ENCODE data around the gene HLA-DQA2.
"Not testable (repeated sequence)": the region's sequence is repeated elsewhere in the genome, so short reads cannot be mapped to it uniquely, and the experiment has no call there.

HLA-DQA2 gene

GRCh38 chr6:32782923-32783322 is 41.7 kb downstream of the HLA-DQA2 start:
- not testable (repeated sequence) for DNase-seq

GRCh38 chr6:32785781-32786533 is 44.8 kb downstream of the HLA-DQA2 start:
- no peak for DNase-seq

GRCh38 chr6:32790306-32790705 is 49.1 kb downstream of the HLA-DQA2 start:
- no peak for DNase-seq

GRCh38 chr6:32792901-32793435 is 51.8 kb downstream of the HLA-DQA2 start:
- no peak for DNase-seq

GRCh38 chr6:32794510-32794909 is 53.3 kb downstream of the HLA-DQA2 start:
- DNase-seq: no peak

Data from activated CD4-positive, CD25-positive, alpha-beta regulatory T cell treated with anti-CD3 and anti-CD28 coated beads, Interleukin-2, amount 50 U/mL, for 72 hours (primary cell).